Activated CD8-positive, alpha-beta T cell treated with anti-CD3 and anti-CD28 coated beads for 36 hours (primary cell): ENCODE data around the gene GET3. TPM values are rescaled to one million over a fixed set of nuclear protein-coding genes. Genes with fewer than 3 reads are reported as not detected.

ENCODE experiments used
- ATAC-seq: fragments of 200-7000 bp; cut with Tn5 transposase; one replicate; pipeline ENCODE4 v1.10.0; 2021; ENCODE audit warnings: mild to moderate bottlenecking, moderate library complexity
- CTCF ChIA-PET: fragments of 350-600 bp; sonication (Branson Sonifier 250); formaldehyde crosslinking; loops from one replicate; lab custom pipeline; 2021; ENCODE audit warnings: antibody characterized with exemption; lab: Charles Lee
- POLR2A ChIA-PET: fragments of 350-600 bp; sonication (Branson Sonifier 250); formaldehyde crosslinking; loops from one replicate; lab custom pipeline; 2021; ENCODE audit warnings: antibody characterized with exemption; lab: Charles Lee
- DNase-seq: peaks from one replicate; pipeline ENCODE4 v3.0.0-alpha.2; 2020
- H3K27ac Mint-ChIP-seq: one replicate; pipeline ENCODE4 v1.8.0; 2021; ENCODE audit warnings: mild to moderate bottlenecking, mixed read lengths
- H3K27me3 Mint-ChIP-seq: one replicate; pipeline ENCODE4 v1.8.0; 2021; ENCODE audit warnings: mixed read lengths
- H3K36me3 Mint-ChIP-seq: one replicate; pipeline ENCODE4 v1.8.0; 2021; ENCODE audit warnings: low read depth, mixed read lengths
- H3K4me1 Mint-ChIP-seq: one replicate; pipeline ENCODE4 v1.8.0; 2021; ENCODE audit warnings: low read depth, mixed read lengths
- H3K4me3 Mint-ChIP-seq: one replicate; pipeline ENCODE4 v1.8.0; 2021; ENCODE audit warnings: mild to moderate bottlenecking, moderate library complexity, mixed read lengths
- H3K9me3 Mint-ChIP-seq: one replicate; pipeline ENCODE4 v1.8.0; 2021; ENCODE audit warnings: mixed read lengths
- intact Hi-C: fragments of 100-400 bp; cut with micrococcal nuclease; formaldehyde crosslinking; loops from one replicate; pipeline ENCODE4 v1.10.0; 2022
- total RNA-seq, 2 experiments: library from RNA; stranded (reverse); gene quantifications; one replicate each; pipeline ENCODE4 v1.2.3, GENCODE V29; 2021
- TF ChIP-seq, protein P1 (sequence below): fragments of 200-600 bp; IDR thresholded peaks from one replicate; pipeline ENCODE4 v1.8.0; 2022; ENCODE audit warnings: antibody characterized with exemption, mild to moderate bottlenecking

GET3 gene
- total RNA-seq, 2 experiments from 2014 or later: 50.7 to 52.2 TPM

DNA sequence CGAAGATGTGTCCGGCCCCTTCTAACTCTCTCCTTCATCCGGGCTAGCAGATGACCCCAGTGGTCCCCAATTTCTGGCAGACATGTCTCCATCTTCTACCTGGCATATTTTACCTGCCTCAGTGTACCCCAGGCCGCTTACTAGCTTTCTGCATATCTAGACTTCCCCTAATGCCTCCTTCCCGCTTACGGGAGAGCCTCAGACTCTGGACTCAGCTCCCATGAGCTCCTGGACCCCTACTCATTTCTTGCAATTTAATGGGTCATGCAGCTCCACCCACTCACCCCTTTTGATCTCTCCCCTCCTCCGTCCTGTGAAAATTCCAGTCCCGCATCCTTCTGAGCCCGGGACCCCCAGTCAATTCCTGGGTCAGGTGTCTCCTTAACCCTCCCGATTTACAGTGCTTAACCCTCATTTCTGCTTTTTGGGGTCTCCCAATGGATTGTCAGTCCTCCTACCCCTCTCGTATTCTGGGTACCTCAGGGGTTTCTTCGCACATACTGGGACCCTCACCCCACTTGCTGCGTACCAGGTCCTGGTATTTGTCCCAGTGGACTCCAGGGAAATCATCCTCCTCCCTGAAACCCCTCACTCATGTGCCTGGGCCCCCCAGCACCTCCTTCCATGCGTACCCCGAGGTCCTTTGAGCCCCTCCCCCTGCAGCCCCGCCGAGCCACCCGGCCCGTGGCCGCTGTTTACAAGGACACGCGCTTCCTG, 53.5 kb downstream of the GET3 start:
- H3K27ac Mint-ChIP-seq: peak overlapping the region; percentile 98
- ATAC-seq: no peak

DNA sequence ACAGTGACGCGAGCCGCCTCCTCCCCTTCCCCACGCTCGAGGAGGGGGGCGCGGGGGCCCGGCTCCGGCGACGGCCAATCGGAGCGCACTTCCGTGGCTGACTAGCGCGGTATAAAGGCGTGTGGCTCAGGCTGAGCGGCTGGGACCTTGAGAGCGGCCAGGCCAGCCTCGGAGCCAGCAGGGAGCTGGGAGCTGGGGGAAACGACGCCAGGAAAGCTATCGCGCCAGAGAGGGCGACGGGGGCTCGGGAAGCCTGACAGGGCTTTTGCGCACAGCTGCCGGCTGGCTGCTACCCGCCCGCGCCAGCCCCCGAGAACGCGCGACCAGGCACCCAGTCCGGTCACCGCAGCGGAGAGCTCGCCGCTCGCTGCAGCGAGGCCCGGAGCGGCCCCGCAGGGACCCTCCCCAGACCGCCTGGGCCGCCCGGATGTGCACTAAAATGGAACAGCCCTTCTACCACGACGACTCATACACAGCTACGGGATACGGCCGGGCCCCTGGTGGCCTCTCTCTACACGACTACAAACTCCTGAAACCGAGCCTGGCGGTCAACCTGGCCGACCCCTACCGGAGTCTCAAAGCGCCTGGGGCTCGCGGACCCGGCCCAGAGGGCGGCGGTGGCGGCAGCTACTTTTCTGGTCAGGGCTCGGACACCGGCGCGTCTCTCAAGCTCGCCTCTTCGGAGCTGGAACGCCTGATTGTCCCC, 54.2 kb downstream of the GET3 start, which contains the start of gene JUNB:
TSS of gene JUNB (plus strand) at position 142 of the 706 bp plus-strand sequence. CDS start at position 428, 286 bp downstream.
- no peaks in the 10 kb centered on the region for H3K27me3 Mint-ChIP-seq
- H3K9me3 Mint-ChIP-seq: no peaks in the 10 kb centered on the region
- peak; percentile 95 for DNase-seq
- ATAC-seq: peak; percentile 42
- ChIA-PET POLR2A (interaction anchor here (0.5 to 3.3 kb wide), 25 partner anchors 9 to 460 kb away, joined by 3 to 97 read pairs (median 4); partner anchors contain the start of genes FBXW9, GET3, RNASEH2A and TNPO2), CTCF (interaction anchor here (1.3 to 14.2 kb wide), 5 partner anchors 11 to 56 kb away, joined by 4 to 480 read pairs (median 8); partner anchors contain the start of genes RNASEH2A and THSD8)
- peaks cover 21% of the 10 kb centered on the region for H3K36me3 Mint-ChIP-seq
- TF ChIP-seq, protein P1, sequence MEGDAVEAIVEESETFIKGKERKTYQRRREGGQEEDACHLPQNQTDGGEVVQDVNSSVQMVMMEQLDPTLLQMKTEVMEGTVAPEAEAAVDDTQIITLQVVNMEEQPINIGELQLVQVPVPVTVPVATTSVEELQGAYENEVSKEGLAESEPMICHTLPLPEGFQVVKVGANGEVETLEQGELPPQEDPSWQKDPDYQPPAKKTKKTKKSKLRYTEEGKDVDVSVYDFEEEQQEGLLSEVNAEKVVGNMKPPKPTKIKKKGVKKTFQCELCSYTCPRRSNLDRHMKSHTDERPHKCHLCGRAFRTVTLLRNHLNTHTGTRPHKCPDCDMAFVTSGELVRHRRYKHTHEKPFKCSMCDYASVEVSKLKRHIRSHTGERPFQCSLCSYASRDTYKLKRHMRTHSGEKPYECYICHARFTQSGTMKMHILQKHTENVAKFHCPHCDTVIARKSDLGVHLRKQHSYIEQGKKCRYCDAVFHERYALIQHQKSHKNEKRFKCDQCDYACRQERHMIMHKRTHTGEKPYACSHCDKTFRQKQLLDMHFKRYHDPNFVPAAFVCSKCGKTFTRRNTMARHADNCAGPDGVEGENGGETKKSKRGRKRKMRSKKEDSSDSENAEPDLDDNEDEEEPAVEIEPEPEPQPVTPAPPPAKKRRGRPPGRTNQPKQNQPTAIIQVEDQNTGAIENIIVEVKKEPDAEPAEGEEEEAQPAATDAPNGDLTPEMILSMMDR: no peak
- peak within 1 kb of the TSS; percentile 98 for H3K27ac Mint-ChIP-seq
- peak within 1 kb of the TSS; percentile 95 for H3K4me3 Mint-ChIP-seq
- intact Hi-C loops: no loop called here
- peaks cover 44% of the 10 kb centered on the region for H3K4me1 Mint-ChIP-seq

More for the DNA sequence above, 53.5 kb downstream of the GET3 start:
- Mint-ChIP-seq H3K9me3 (no peaks in the 10 kb centered on the region), H3K27me3 (no peaks in the 10 kb centered on the region), H3K36me3 (peaks cover 21% of the 10 kb centered on the region), H3K4me3 (peak overlapping the region; percentile 95), H3K4me1 (peaks cover 37% of the 10 kb centered on the region)
- peak; percentile 37 for DNase-seq
- POLR2A ChIA-PET: interaction anchor here (0.5 to 3.3 kb wide), 23 partner anchors 8 to 459 kb away, joined by 3 to 97 read pairs (median 4); partner anchors contain the start of genes FBXW9, GET3, RNASEH2A and TNPO2
- CTCF ChIA-PET: interaction anchor here (1.3 to 14.2 kb wide), 4 partner anchors 11 to 56 kb away, joined by 4 to 480 read pairs (median 167); partner anchors contain the start of gene RNASEH2A
- TF ChIP-seq, protein P1: no peak
- intact Hi-C loops: no loop called here

DNA sequence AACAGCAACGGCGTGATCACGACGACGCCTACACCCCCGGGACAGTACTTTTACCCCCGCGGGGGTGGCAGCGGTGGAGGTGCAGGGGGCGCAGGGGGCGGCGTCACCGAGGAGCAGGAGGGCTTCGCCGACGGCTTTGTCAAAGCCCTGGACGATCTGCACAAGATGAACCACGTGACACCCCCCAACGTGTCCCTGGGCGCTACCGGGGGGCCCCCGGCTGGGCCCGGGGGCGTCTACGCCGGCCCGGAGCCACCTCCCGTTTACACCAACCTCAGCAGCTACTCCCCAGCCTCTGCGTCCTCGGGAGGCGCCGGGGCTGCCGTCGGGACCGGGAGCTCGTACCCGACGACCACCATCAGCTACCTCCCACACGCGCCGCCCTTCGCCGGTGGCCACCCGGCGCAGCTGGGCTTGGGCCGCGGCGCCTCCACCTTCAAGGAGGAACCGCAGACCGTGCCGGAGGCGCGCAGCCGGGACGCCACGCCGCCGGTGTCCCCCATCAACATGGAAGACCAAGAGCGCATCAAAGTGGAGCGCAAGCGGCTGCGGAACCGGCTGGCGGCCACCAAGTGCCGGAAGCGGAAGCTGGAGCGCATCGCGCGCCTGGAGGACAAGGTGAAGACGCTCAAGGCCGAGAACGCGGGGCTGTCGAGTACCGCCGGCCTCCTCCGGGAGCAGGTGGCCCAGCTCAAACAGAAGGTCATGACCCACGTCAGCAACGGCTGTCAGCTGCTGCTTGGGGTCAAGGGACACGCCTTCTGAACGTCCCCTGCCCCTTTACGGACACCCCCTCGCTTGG, 55.0 kb downstream of the GET3 start:
- intact Hi-C loops: no loop called here
- CTCF ChIA-PET: interaction anchor here (1.3 to 14.2 kb wide), 8 partner anchors 10 to 93 kb away, joined by 3 to 480 read pairs (median 4); partner anchors contain the start of genes RNASEH2A and THSD8

DNA sequence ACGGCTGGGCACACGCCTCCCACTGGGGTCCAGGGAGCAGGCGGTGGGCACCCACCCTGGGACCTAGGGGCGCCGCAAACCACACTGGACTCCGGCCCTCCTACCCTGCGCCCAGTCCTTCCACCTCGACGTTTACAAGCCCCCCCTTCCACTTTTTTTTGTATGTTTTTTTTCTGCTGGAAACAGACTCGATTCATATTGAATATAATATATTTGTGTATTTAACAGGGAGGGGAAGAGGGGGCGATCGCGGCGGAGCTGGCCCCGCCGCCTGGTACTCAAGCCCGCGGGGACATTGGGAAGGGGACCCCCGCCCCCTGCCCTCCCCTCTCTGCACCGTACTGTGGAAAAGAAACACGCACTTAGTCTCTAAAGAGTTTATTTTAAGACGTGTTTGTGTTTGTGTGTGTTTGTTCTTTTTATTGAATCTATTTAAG, 55.6 kb downstream of the GET3 start:
- peak overlapping the region; percentile 98 for H3K27ac Mint-ChIP-seq
- no peak for DNase-seq
- intact Hi-C loops: no loop called here
- ATAC-seq: no peak
- H3K27me3 Mint-ChIP-seq: no peaks in the 10 kb centered on the region
- CTCF ChIA-PET: interaction anchor here (0.9 to 14.2 kb wide), 8 partner anchors 9 to 93 kb away, joined by 3 to 480 read pairs (median 4); partner anchors contain the start of gene THSD8
- POLR2A ChIA-PET: interaction anchor here (0.7 to 3.3 kb wide), 22 partner anchors 9 to 460 kb away, joined by 3 to 97 read pairs (median 4); partner anchors contain the start of genes DHPS, FBXW9, PRDX2 and RNASEH2A
- peak overlapping the region; percentile 95 for H3K4me3 Mint-ChIP-seq
- H3K9me3 Mint-ChIP-seq: no peaks in the 10 kb centered on the region
- H3K36me3 Mint-ChIP-seq: peaks cover 22% of the 10 kb centered on the region
- peaks cover 44% of the 10 kb centered on the region for H3K4me1 Mint-ChIP-seq
- TF ChIP-seq, protein P1: no peak

More for the DNA sequence above, 55.0 kb downstream of the GET3 start:
- Mint-ChIP-seq H3K27me3 (no peaks in the 10 kb centered on the region), H3K27ac (peak overlapping the region; percentile 98), H3K4me1 (peaks cover 44% of the 10 kb centered on the region), H3K9me3 (no peaks in the 10 kb centered on the region), H3K4me3 (peak overlapping the region; percentile 95), H3K36me3 (peaks cover 22% of the 10 kb centered on the region)
- DNase-seq (peak; percentile 88), ATAC-seq (no peak)
- TF ChIP-seq, protein P1: peak; percentile 10
- POLR2A ChIA-PET: interaction anchor here (0.9 to 3.3 kb wide), 27 partner anchors 10 to 360 kb away, joined by 3 to 97 read pairs (median 4); partner anchors contain the start of genes DHPS, FBXW9, GET3 and PRDX2
